HG03095 (cell line): ENCODE measurements around the gene SLC2A9.
A peak's percentile ranks its signal among the peaks of the same experiment; 100 is the strongest.

Source experiments
- ATAC-seq: cut with Tn5 transposase; IDR thresholded peaks from one replicate; pipeline ENCODE4 v1.9.1; 2021; ENCODE audit warnings: moderate library complexity; ENCODE audit not compliant: unreplicated experiment

SLC2A9 gene

GRCh38 chr4:9969526-9970398, 51.5 kb downstream of the SLC2A9 start:
- ATAC-seq: peak; percentile 5

GRCh38 chr4:9968472-9968871, 52.8 kb downstream of the SLC2A9 start:
- no peak for ATAC-seq

GRCh38 chr4:9964879-9965278, 56.4 kb downstream of the SLC2A9 start:
- no peak for ATAC-seq

GRCh38 chr4:9963328-9963727, 58.0 kb downstream of the SLC2A9 start:
- ATAC-seq: no peak

- ATAC-seq: peak; percentile 54
Measured at GRCh38 chr4:9962611-9963314, 58.5 kb downstream of the SLC2A9 start.

GRCh38 chr4:9954468-9954867, 66.8 kb downstream of the SLC2A9 start:
- ATAC-seq: no peak

- no peak for ATAC-seq
Measured at GRCh38 chr4:9953089-9953488, 68.2 kb downstream of the SLC2A9 start.

GRCh38 chr4:9952415-9952950, 68.8 kb downstream of the SLC2A9 start:
- ATAC-seq: no peak

- no peak for ATAC-seq
Measured at GRCh38 chr4:9949573-9949972, 71.7 kb downstream of the SLC2A9 start.

- ATAC-seq: no peak
Measured at GRCh38 chr4:9947168-9948062, 73.9 kb downstream of the SLC2A9 start.

- ATAC-seq: no peak
Measured at GRCh38 chr4:9946170-9946569, 75.1 kb downstream of the SLC2A9 start.

GRCh38 chr4:9944431-9945425, 76.6 kb downstream of the SLC2A9 start:
- no peak for ATAC-seq

- no peak for ATAC-seq
Measured at GRCh38 chr4:9943761-9944160, 77.5 kb downstream of the SLC2A9 start.

- ATAC-seq: no peak
Measured at GRCh38 chr4:9942921-9943600, 78.2 kb downstream of the SLC2A9 start.

GRCh38 chr4:9942139-9942538, 79.2 kb downstream of the SLC2A9 start:
- ATAC-seq: no peak

- ATAC-seq: no peak
Measured at GRCh38 chr4:9940041-9940440, 81.3 kb downstream of the SLC2A9 start.

GRCh38 chr4:9938933-9939332, 82.4 kb downstream of the SLC2A9 start:
- no peak for ATAC-seq

GRCh38 chr4:9937078-9937477, 84.2 kb downstream of the SLC2A9 start:
- no peak for ATAC-seq

- ATAC-seq: no peak
Measured at GRCh38 chr4:9936129-9936644, 85.1 kb downstream of the SLC2A9 start.
